Epithelial cell of esophagus (primary cell): ENCODE results near the gene STUM.

Experiments used
- DNase-seq: peaks from one replicate; pipeline ENCODE4 v3.0.0; 2010; ENCODE audit warnings: low read depth
- H3K4me3 ChIP-seq: 2 replicates; pipeline ENCODE4 v1.5.1; 2011; ENCODE audit warnings: mild to moderate bottlenecking, low read length, control low read depth
- CTCF ChIP-seq: IDR thresholded peaks from 2 replicates; pipeline ENCODE4 v1.5.1; 2011; ENCODE audit warnings: low read depth, mild to moderate bottlenecking, low read length, control low read depth, inconsistent platforms; ENCODE audit not compliant: insufficient read depth; ENCODE audit errors: missing control alignments

Gene STUM

GRCh38 chr1:226560243-226560642, 11.7 kb downstream of the STUM start:
- no peak for TF ChIP-seq CTCF
- DNase-seq: no peak

DNA sequence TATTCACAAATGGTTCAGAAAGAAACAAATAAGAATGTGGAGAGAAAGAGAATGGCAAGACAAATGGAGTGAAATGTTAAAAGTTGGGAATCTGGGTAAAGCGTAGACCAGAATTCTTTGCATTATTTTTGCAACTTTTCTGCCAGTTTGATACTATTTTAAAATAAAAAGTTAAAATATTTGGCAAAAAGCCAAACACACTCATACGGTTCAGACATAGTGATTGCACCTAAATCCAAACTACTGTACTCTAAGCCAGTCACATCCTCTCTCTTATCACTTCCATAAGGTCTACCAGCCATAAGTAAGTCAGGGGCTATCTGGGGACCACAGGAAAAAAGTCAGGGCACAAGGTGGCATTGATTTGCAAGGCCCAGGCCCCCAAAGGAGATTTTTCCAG, 14.4 kb downstream of the STUM start:
- DNase-seq: no peak
- TF ChIP-seq CTCF: no peak
- no peak overlapping the region for H3K4me3 ChIP-seq

More at GRCh38 chr1:226560243-226560642, 11.7 kb downstream of the STUM start:
- H3K4me3 ChIP-seq: no peak overlapping the region

DNA sequence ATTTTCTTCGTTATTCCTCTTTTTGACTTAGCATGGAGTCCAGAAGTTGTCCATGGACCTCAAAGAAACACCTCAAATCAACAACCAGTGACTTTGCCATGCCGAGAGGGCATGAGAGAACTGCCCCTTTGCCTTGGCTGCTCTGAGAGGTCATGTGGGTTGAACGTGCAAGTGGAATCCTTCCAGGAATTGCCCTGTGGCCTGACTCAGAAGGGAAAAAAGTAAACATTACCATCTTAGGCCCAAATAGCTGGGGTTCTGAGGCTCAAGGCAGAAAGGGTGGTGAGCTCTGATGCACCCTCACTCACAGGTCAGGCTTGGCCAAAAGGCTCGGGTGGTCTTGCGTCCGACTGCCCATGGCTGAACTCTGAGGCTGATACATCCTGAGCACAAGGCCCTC, 15.1 kb downstream of the STUM start:
- no peak for TF ChIP-seq CTCF
- no peak overlapping the region for H3K4me3 ChIP-seq
- no peak for DNase-seq

DNA sequence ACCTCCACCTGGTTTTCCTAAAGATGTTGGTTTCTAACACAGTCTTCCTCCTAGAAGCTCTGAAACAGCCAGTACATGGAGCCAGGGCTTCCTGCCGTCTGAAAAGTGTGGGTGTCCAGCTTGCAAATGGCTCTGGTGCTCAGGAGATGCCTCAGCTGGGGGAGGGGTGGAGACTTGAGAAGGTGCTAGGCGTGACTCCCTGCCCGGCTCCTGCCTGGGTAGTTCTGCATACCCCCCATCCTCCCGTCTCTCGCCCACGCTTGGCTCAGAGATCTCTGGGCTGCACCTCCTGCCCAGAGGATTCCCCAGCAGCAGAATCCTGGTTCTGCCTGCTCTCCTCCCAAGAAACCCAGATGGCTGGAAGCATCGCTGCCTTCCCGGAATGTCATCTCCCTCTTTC, 16.9 kb downstream of the STUM start:
- no peak overlapping the region for H3K4me3 ChIP-seq
- DNase-seq: no peak
- no peak for TF ChIP-seq CTCF

DNA sequence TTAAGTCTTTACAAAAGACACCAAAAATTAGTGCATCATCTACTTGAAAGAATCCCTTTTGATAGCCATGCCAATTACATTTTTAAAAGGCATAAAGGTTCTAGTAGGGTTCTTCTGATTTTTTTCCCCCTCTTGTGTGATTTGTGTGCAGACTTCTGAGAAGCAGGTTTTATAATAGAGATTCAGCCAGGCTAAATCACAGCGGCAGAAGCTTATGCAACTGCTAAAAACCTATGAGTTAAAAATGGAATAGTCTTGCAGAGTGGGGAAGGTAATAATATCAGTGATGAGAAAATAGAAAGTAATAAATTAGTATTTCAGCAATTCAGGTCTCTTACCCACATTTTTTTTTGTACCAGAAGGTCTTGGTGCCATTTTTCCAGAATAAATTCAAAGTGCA, 17.7 kb downstream of the STUM start:
- TF ChIP-seq CTCF: no peak
- no peak overlapping the region for H3K4me3 ChIP-seq
- DNase-seq: no peak

DNA sequence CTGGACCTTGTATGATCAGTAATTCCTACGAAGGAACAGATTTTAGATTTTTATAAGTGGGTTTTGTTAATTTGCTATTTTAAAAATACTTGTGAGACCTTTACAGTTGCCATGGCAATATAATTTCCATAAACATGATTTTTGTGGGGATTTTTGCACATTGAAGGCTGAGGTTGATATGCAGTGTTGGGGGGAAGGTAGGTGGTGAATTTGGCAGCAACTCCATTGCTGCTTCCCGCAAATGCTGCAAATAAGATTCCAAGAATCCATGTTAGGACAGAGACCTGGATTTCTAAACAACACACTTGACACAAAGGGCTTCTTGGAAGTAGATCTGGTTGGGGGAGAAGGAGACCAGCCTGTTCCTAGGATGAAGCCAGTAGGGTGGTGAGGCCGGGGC, 18.2 kb downstream of the STUM start:
- no peak for TF ChIP-seq CTCF
- DNase-seq: no peak

GRCh38 chr1:226568077-226568831, 19.7 kb downstream of the STUM start:
- no peak overlapping the region for H3K4me3 ChIP-seq
- peak; percentile 18 for TF ChIP-seq CTCF
- no peak for DNase-seq

More for the DNA sequence above, 18.2 kb downstream of the STUM start:
- H3K4me3 ChIP-seq: no peak overlapping the region
